Smooth muscle cell of the brain vasculature (primary cell): ENCODE measurements around the gene SULT1C2.
"Not testable (repeated sequence)": the region's sequence is repeated elsewhere in the genome, so short reads cannot be mapped to it uniquely, and the experiment has no call there.

Source experiments
- DNase-seq: peaks from one replicate; pipeline ENCODE4 v3.0.0-alpha.2; 2012; ENCODE audit warnings: low read depth, low spot score

SULT1C2 gene

GRCh38 chr2:108351889-108352288 lies 63.2 kb downstream of the SULT1C2 start:
- no peak for DNase-seq

DNA sequence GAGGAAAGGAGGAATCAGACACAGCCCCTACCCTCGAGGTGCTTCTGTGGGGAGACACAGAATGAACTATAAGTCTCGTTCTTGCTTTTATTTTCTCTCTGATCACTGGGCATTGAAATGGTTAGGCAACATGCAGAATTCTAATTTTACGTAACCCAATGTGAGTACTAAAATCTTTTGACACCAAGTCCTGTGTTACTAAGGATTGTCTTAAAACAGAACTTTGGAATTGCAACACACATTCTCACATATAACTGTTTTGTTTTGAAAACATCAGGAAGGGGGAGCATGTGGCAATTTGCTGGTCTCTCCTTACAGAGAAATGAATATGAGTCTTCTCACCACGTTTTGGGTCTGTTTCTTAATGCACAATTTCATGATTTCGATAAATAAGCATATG lies 65.4 kb downstream of the SULT1C2 start:
- no peak for DNase-seq

- no peak for DNase-seq
Observed at GRCh38 chr2:108355906-108356734, 67.4 kb downstream of the SULT1C2 start.

GRCh38 chr2:108359336-108359735 lies 70.6 kb downstream of the SULT1C2 start:
- not testable (repeated sequence) for DNase-seq
